Activated CD8-positive, alpha-beta memory T cell treated with anti-CD3 and anti-CD28 coated beads for 48 hours (primary cell): ENCODE measurements around the gene GJB2.
A peak's percentile ranks its signal among the peaks of the same experiment; 100 is the strongest.
"Not testable (repeated sequence)": the region's sequence is repeated elsewhere in the genome, so short reads cannot be mapped to it uniquely, and the experiment has no call there.

ENCODE experiments used
- DNase-seq, 3 experiments: peaks; one replicate each; pipeline ENCODE4 v3.0.0-alpha.2; 2020; ENCODE audit warnings: low read depth in 2 of 3, low spot score in 2 of 3

Gene GJB2

GRCh38 chr13:20168396-20168795, 24.3 kb downstream of the GJB2 start:
- DNase-seq, result no peak

- DNase-seq, result no peak
Measured at GRCh38 chr13:20165417-20166257, 27.1 kb downstream of the GJB2 start.

- no peak for DNase-seq
Measured at GRCh38 chr13:20161951-20162300, 30.8 kb downstream of the GJB2 start.

- DNase-seq, result peak in 1 of 3 experiments; percentile 32
Measured at GRCh38 chr13:20161275-20161950, 31.3 kb downstream of the GJB2 start.

- DNase-seq, result peak in 1 of 3 experiments; percentile 24
Measured at GRCh38 chr13:20160306-20161274, 32.1 kb downstream of the GJB2 start, which contains the start of gene GJA3. Gene GJA3 (minus strand): TSS chr13:20161052. CDS start chr13:20143288, 17,764 bp downstream.

- no peak for DNase-seq
Measured at GRCh38 chr13:20159646-20160305, 33.0 kb downstream of the GJB2 start.

GRCh38 chr13:20157151-20157796, 35.5 kb downstream of the GJB2 start:
- no peak for DNase-seq

GRCh38 chr13:20156702-20157101, 36.0 kb downstream of the GJB2 start:
- no peak for DNase-seq

- DNase-seq, result not testable (repeated sequence)
Measured at GRCh38 chr13:20153290-20153689, 39.4 kb downstream of the GJB2 start.

GRCh38 chr13:20151612-20152011, 41.1 kb downstream of the GJB2 start:
- no peak for DNase-seq

GRCh38 chr13:20151016-20151415, 41.7 kb downstream of the GJB2 start:
- DNase-seq, result no peak

- DNase-seq, result no peak
Measured at GRCh38 chr13:20150561-20150960, 42.2 kb downstream of the GJB2 start.

GRCh38 chr13:20149762-20150161, 43.0 kb downstream of the GJB2 start:
- no peak for DNase-seq

- no peak for DNase-seq
Measured at GRCh38 chr13:20148501-20149183, 44.1 kb downstream of the GJB2 start.

GRCh38 chr13:20146381-20146780, 46.4 kb downstream of the GJB2 start:
- DNase-seq, result no peak

GRCh38 chr13:20145521-20145920, 47.2 kb downstream of the GJB2 start:
- DNase-seq, result no peak

GRCh38 chr13:20144141-20144850, 48.4 kb downstream of the GJB2 start:
- DNase-seq, result no peak

- no peak for DNase-seq
Measured at GRCh38 chr13:20142927-20143480, 49.7 kb downstream of the GJB2 start.
